Jurkat, Clone E6-1 (cell line): ENCODE data around the gene TCEA3.

Experiments used
- DNase-seq: peaks from one replicate; pipeline ENCODE4 v3.0.0-alpha.2; 2011; ENCODE audit warnings: low read depth, low spot score
- H3K4me3 ChIP-seq: 2 replicates; pipeline ENCODE4 v1.5.1; 2011; ENCODE audit warnings: mild to moderate bottlenecking, low read length, control low read depth, moderate library complexity

Gene TCEA3

GRCh38 chr1:23352096-23352695, 72.4 kb downstream of the TCEA3 start:
- H3K4me3 ChIP-seq = no peak overlapping the region
- DNase-seq = no peak

- H3K4me3 ChIP-seq = no peak overlapping the region
These were observed 78.6 kb downstream of the TCEA3 start for GRCh38 chr1:23345920-23346319.

GRCh38 chr1:23344987-23345472, 79.5 kb downstream of the TCEA3 start:
- H3K4me3 ChIP-seq = peak overlapping the region; percentile 65
- DNase-seq = no peak

More at GRCh38 chr1:23345920-23346319, 78.6 kb downstream of the TCEA3 start:
- no peak for DNase-seq

- H3K4me3 ChIP-seq = peak within 1 kb of the TSS; percentile 65
- peak; percentile 100 for DNase-seq
These were observed 80.2 kb downstream of the TCEA3 start, which contains the start of gene HNRNPR for GRCh38 chr1:23344111-23344986. TSS of gene HNRNPR (minus strand) at chr1:23344284. CDS start at chr1:23341008, 3,276 bp downstream.

GRCh38 chr1:23343221-23344110, 81.1 kb downstream of the TCEA3 start:
- peak overlapping the region; percentile 65 for H3K4me3 ChIP-seq
- DNase-seq = no peak

GRCh38 chr1:23341931-23342692, 82.4 kb downstream of the TCEA3 start:
- DNase-seq = peak; percentile 59

GRCh38 chr1:23339632-23340031, 84.9 kb downstream of the TCEA3 start:
- H3K4me3 ChIP-seq = no peak overlapping the region
- no peak for DNase-seq

More at GRCh38 chr1:23341931-23342692, 82.4 kb downstream of the TCEA3 start:
- H3K4me3 ChIP-seq = peak overlapping the region; percentile 65

- no peak overlapping the region for H3K4me3 ChIP-seq
- no peak for DNase-seq
These were observed 86.7 kb downstream of the TCEA3 start for GRCh38 chr1:23337869-23338268.

- no peak for DNase-seq
- H3K4me3 ChIP-seq = no peak overlapping the region
These were observed 92.8 kb downstream of the TCEA3 start for GRCh38 chr1:23331713-23332112.
